BE2C (cell line): ENCODE results near the gene GPR18.

Experiments
- DNase-seq: peaks from one replicate; pipeline ENCODE4 v3.0.0-alpha.2; 2020
- H3K27me3 ChIP-seq: fragments of 250-450 bp; sonication (Bioruptor Pico); 2 replicates; pipeline ENCODE4 v1.5.1; 2020; ENCODE audit warnings: mild to moderate bottlenecking
- H3K36me3 ChIP-seq: fragments of 250-450 bp; sonication (Bioruptor Pico); 2 replicates; pipeline ENCODE4 v1.5.1; 2020; ENCODE audit warnings: mild to moderate bottlenecking
- H3K4me1 ChIP-seq: fragments of 250-450 bp; sonication (Bioruptor Pico); 2 replicates; pipeline ENCODE4 v1.5.1; 2020
- H3K4me3 ChIP-seq: 2 replicates; pipeline ENCODE4 v1.5.1; 2011; ENCODE audit warnings: low read depth, low read length
- H3K9me3 ChIP-seq: fragments of 250-450 bp; sonication (Bioruptor Pico); 2 replicates; pipeline ENCODE4 v1.5.1; 2020
- CTCF ChIP-seq: IDR thresholded peaks from 2 replicates; pipeline ENCODE4 v1.5.1; 2012; ENCODE audit warnings: mild to moderate bottlenecking, low read depth, low read length

The GPR18 gene

GRCh38 chr13:99208845-99209527 lies 49.2 kb downstream of the GPR18 start:
- Histone ChIP-seq H3K36me3 (peaks cover 3% of the 10 kb centered on the region), H3K4me3 (no peak overlapping the region), H3K9me3 (no peaks in the 10 kb centered on the region), H3K4me1 (no peaks in the 10 kb centered on the region), H3K27me3 (no peaks in the 10 kb centered on the region)
- TF ChIP-seq CTCF: no peak
- DNase-seq: no peak

DNA sequence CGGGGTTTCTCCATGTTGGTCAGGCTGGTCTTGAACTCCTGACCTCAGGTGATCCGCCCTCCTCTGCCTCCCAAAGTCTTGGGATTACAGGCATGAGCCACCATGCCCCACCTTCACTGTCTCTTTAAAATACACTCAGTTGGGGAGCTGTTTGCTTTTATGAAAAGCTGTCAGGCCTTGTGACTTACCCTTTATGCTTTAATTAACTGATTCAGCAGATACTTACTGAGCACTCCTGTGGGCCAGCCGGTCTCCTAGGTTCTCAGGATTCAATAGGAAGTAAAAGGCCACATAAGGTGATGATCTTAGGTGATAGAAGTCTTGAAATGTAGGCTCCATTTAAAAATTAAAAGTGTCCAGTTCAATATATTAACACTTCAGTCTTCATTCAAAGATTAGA lies 50.0 kb downstream of the GPR18 start:
- Histone ChIP-seq H3K4me1 (no peaks in the 10 kb centered on the region), H3K27me3 (no peaks in the 10 kb centered on the region), H3K4me3 (no peak overlapping the region), H3K9me3 (no peaks in the 10 kb centered on the region), H3K36me3 (peaks cover 3% of the 10 kb centered on the region)
- TF ChIP-seq CTCF: no peak
- no peak for DNase-seq

DNA sequence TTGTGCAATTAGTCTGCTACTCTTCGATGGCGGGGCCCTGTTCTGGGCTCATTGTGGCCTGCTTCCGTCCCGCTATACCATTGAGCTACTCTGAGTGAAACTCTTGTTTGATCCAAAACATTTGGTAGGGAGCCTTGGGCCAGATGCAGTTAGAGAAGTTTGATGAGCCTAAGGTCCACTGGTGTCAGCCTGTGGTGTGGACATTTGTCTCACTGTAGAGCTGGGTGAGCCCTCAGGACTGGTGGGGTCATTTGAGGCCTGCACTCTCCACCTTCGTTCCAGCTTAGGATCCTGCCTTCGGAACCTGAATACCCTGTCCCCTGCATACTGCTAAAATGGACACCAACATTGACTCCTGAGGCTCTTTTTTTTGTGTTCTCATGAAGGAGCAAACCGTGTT lies 50.7 kb downstream of the GPR18 start:
- no peaks in the 10 kb centered on the region for H3K9me3 ChIP-seq
- H3K36me3 ChIP-seq: peaks cover 3% of the 10 kb centered on the region
- H3K27me3 ChIP-seq: no peaks in the 10 kb centered on the region
- no peak for DNase-seq
- no peak for TF ChIP-seq CTCF
- H3K4me1 ChIP-seq: no peaks in the 10 kb centered on the region
- no peak overlapping the region for H3K4me3 ChIP-seq

DNA sequence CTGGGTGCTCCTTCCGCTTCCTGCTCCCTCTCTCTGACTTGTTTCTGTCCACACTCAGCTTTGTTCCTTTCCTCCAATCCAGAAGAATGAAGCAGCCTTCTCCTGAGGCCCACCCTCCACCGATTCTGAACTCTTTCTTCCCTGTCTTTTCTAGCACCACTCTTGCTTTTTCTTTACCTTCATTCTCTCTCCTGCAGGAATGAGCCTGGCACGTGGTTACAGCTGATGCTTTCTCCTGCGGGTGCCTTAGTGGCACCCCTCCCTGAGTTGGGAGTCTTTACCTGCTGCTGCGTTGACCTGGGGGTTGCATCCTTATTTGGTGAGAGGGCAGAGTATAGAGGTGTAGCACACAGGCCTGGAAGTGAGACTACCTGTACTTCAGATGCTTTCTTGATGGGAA lies 51.3 kb downstream of the GPR18 start:
- no peak overlapping the region for H3K4me3 ChIP-seq
- no peak for TF ChIP-seq CTCF
- peaks cover 3% of the 10 kb centered on the region for H3K36me3 ChIP-seq
- no peaks in the 10 kb centered on the region for H3K27me3 ChIP-seq
- no peaks in the 10 kb centered on the region for H3K9me3 ChIP-seq
- no peaks in the 10 kb centered on the region for H3K4me1 ChIP-seq
- DNase-seq: no peak

GRCh38 chr13:99206226-99206625 lies 52.0 kb downstream of the GPR18 start:
- no peaks in the 10 kb centered on the region for H3K27me3 ChIP-seq
- no peak for TF ChIP-seq CTCF
- no peak overlapping the region for H3K4me3 ChIP-seq
- peaks cover 3% of the 10 kb centered on the region for H3K36me3 ChIP-seq
- no peak for DNase-seq
- no peaks in the 10 kb centered on the region for H3K9me3 ChIP-seq
- H3K4me1 ChIP-seq: no peaks in the 10 kb centered on the region

GRCh38 chr13:99205621-99206220 lies 52.5 kb downstream of the GPR18 start:
- no peaks in the 10 kb centered on the region for H3K27me3 ChIP-seq
- H3K9me3 ChIP-seq: no peaks in the 10 kb centered on the region
- H3K4me3 ChIP-seq: no peak overlapping the region
- TF ChIP-seq CTCF: no peak
- no peak for DNase-seq
- no peaks in the 10 kb centered on the region; the same call in 1 of the 2 replicates for H3K36me3 ChIP-seq
- no peaks in the 10 kb centered on the region for H3K4me1 ChIP-seq
